PC-3 (cell line): ENCODE measurements around the gene FRRS1.

Experiments used
- CTCF ChIP-seq: fragments of 300-600 bp; sonication (generic); conservative IDR thresholded peaks from 2 replicates; pipeline ENCODE4 v1.5.1; 2017; ENCODE audit warnings: antibody characterized with exemption, low read depth, mild to moderate bottlenecking, low read length
- EZH2 ChIP-seq: fragments of 300-600 bp; sonication (generic); IDR thresholded peaks from one replicate; pipeline ENCODE4 v1.6.1; 2017; ENCODE audit warnings: antibody characterized with exemption, mild to moderate bottlenecking, low read length; ENCODE audit not compliant: unreplicated experiment
- EZH2phosphoT487 ChIP-seq: fragments of 300-600 bp; sonication (generic); IDR thresholded peaks from 2 replicates; pipeline ENCODE4 v1.6.1; 2018; ENCODE audit warnings: mild to moderate bottlenecking, antibody characterized with exemption, low read length, borderline replicate concordance

- TF ChIP-seq CTCF = no peak
- no peak for TF ChIP-seq EZH2
- no peak for TF ChIP-seq EZH2phosphoT487
Measured at GRCh38 chr1:99676876-99677275, 89.6 kb downstream of the FRRS1 start.
